ENCODE data around the gene SLC25A36. TPM values are rescaled to one million over a fixed set of nuclear protein-coding genes. Genes with fewer than 3 reads are reported as not detected.

The SLC25A36 gene, protein sequence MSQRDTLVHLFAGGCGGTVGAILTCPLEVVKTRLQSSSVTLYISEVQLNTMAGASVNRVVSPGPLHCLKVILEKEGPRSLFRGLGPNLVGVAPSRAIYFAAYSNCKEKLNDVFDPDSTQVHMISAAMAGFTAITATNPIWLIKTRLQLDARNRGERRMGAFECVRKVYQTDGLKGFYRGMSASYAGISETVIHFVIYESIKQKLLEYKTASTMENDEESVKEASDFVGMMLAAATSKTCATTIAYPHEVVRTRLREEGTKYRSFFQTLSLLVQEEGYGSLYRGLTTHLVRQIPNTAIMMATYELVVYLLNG
- 10 to 100 TPM; 49.3 to 87.9 (median 53.2) TPM for total RNA-seq

GRCh38 chr3:140941434-140942220, at the start of gene SLC25A36:
TSS of gene SLC25A36 (plus strand) at chr3:140941836. CDS start at chr3:140942055, 219 bp downstream.
- H3K36me3 ChIP-seq = no peaks in the 10 kb centered on the region
- DNase-seq = peak; percentile 97 to 99 (median 98)
- H3K4me3 ChIP-seq = peak within 1 kb of the TSS; percentile 82 to 92 (median 86)
- H3K9me3 ChIP-seq = no peaks in the 10 kb centered on the region
- H3K4me1 ChIP-seq = peaks cover 0 to 29% (median 3%) of the 10 kb centered on the region in 4 donors
- peak; percentile 98 to 99 for TF ChIP-seq POLR2A (IDR thresholded peaks at IDR 0.05)
- TF ChIP-seq, protein P1, sequence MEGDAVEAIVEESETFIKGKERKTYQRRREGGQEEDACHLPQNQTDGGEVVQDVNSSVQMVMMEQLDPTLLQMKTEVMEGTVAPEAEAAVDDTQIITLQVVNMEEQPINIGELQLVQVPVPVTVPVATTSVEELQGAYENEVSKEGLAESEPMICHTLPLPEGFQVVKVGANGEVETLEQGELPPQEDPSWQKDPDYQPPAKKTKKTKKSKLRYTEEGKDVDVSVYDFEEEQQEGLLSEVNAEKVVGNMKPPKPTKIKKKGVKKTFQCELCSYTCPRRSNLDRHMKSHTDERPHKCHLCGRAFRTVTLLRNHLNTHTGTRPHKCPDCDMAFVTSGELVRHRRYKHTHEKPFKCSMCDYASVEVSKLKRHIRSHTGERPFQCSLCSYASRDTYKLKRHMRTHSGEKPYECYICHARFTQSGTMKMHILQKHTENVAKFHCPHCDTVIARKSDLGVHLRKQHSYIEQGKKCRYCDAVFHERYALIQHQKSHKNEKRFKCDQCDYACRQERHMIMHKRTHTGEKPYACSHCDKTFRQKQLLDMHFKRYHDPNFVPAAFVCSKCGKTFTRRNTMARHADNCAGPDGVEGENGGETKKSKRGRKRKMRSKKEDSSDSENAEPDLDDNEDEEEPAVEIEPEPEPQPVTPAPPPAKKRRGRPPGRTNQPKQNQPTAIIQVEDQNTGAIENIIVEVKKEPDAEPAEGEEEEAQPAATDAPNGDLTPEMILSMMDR (IDR thresholded peaks at IDR 0.05) = peak in 1 of 6 experiments; percentile 21
- H3K27me3 ChIP-seq = no peaks in the 10 kb centered on the region
- peak within 1 kb of the TSS; percentile 93 to 99 (median 97) for H3K27ac ChIP-seq

GRCh38 chr3:140896997-140897396, 44.6 kb upstream of the SLC25A36 start:
- no peaks in the 10 kb centered on the region for H3K27me3 ChIP-seq
- H3K9me3 ChIP-seq = no peaks in the 10 kb centered on the region
- no peaks in the 10 kb centered on the region for H3K4me1 ChIP-seq
- H3K27ac ChIP-seq = no peak overlapping the region
- H3K36me3 ChIP-seq = no peaks in the 10 kb centered on the region
- TF ChIP-seq, protein P1 (IDR thresholded peaks at IDR 0.05) = no peak
- no peak for TF ChIP-seq POLR2A (IDR thresholded peaks at IDR 0.05)
- DNase-seq = no peak
- no peak overlapping the region for H3K4me3 ChIP-seq

GRCh38 chr3:140898340-140899180, 43.1 kb upstream of the SLC25A36 start:
- DNase-seq = no peak
- Histone ChIP-seq H3K4me3 (no peak overlapping the region), H3K4me1 (no peaks in the 10 kb centered on the region), H3K27ac (no peak overlapping the region), H3K36me3 (no peaks in the 10 kb centered on the region), H3K9me3 (no peaks in the 10 kb centered on the region), H3K27me3 (no peaks in the 10 kb centered on the region)
- TF ChIP-seq, protein P1 (IDR thresholded peaks at IDR 0.05) = peak in 5 of 6 experiments; percentile 42 to 86 (median 78)
- TF ChIP-seq POLR2A (IDR thresholded peaks at IDR 0.05) = no peak

GRCh38 chr3:140899363-140899762, 42.3 kb upstream of the SLC25A36 start:
- Histone ChIP-seq H3K36me3 (no peaks in the 10 kb centered on the region), H3K27ac (no peak overlapping the region), H3K27me3 (no peaks in the 10 kb centered on the region), H3K4me3 (no peak overlapping the region), H3K9me3 (no peaks in the 10 kb centered on the region), H3K4me1 (no peaks in the 10 kb centered on the region)
- no peak for DNase-seq
- TF ChIP-seq, protein P1 (IDR thresholded peaks at IDR 0.05) = no peak

- TF ChIP-seq, protein P1 (IDR thresholded peaks at IDR 0.05) = no peak
- TF ChIP-seq POLR2A (IDR thresholded peaks at IDR 0.05) = no peak
Measured at GRCh38 chr3:140902791-140903190, 38.8 kb upstream of the SLC25A36 start.

More at GRCh38 chr3:140902791-140903190, 38.8 kb upstream of the SLC25A36 start:
- no peak overlapping the region for H3K4me3 ChIP-seq
- H3K27me3 ChIP-seq = no peaks in the 10 kb centered on the region
- no peaks in the 10 kb centered on the region for H3K9me3 ChIP-seq
- no peak for DNase-seq
- no peaks in the 10 kb centered on the region for H3K36me3 ChIP-seq
- H3K27ac ChIP-seq = no peak overlapping the region
- no peaks in the 10 kb centered on the region for H3K4me1 ChIP-seq

Data from Peyer's patch (tissue), 4 donors.